ENCODE data around the gene CACFD1.

Gene CACFD1

GRCh38 chr9:133478851-133479711 lies 19.3 kb downstream of the CACFD1 start, which contains the start of gene SLC2A6:
SLC2A6 (minus strand) TSS chr9:133479099; CDS start chr9:133479059, 40 bp downstream.
- DNase-seq (ENCODE audit: low read depth, low spot score) = peak; percentile 63

GRCh38 chr9:133483611-133484010 lies 23.8 kb downstream of the CACFD1 start:
- no peak for DNase-seq (ENCODE audit: low read depth, low spot score)

- no peak for DNase-seq (ENCODE audit: low read depth, low spot score)
Measured at GRCh38 chr9:133484671-133485437, 25.1 kb downstream of the CACFD1 start.

GRCh38 chr9:133485531-133486260 lies 25.9 kb downstream of the CACFD1 start:
- DNase-seq (ENCODE audit: low read depth, low spot score) = no peak

- no peak for DNase-seq (ENCODE audit: low read depth, low spot score)
Measured at GRCh38 chr9:133487331-133487725, 27.6 kb downstream of the CACFD1 start.

- no peak for DNase-seq (ENCODE audit: low read depth, low spot score)
Measured at GRCh38 chr9:133488686-133489252, 29.0 kb downstream of the CACFD1 start.

GRCh38 chr9:133489253-133490190 lies 29.7 kb downstream of the CACFD1 start:
- no peak for DNase-seq (ENCODE audit: low read depth, low spot score)

GRCh38 chr9:133490201-133490681 lies 30.5 kb downstream of the CACFD1 start:
- DNase-seq (ENCODE audit: low read depth, low spot score) = no peak

- no peak for DNase-seq (ENCODE audit: low read depth, low spot score)
Measured at GRCh38 chr9:133490865-133491655, 31.3 kb downstream of the CACFD1 start.

- DNase-seq (ENCODE audit: low read depth, low spot score) = no peak
Measured at GRCh38 chr9:133491656-133491925, 31.8 kb downstream of the CACFD1 start.

GRCh38 chr9:133492061-133493021 lies 32.6 kb downstream of the CACFD1 start:
- no peak for DNase-seq (ENCODE audit: low read depth, low spot score)

GRCh38 chr9:133493428-133493827 lies 33.6 kb downstream of the CACFD1 start:
- DNase-seq (ENCODE audit: low read depth, low spot score) = no peak

GRCh38 chr9:133493845-133494540 lies 34.2 kb downstream of the CACFD1 start:
- DNase-seq (ENCODE audit: low read depth, low spot score) = no peak

- DNase-seq (ENCODE audit: low read depth, low spot score) = no peak
Measured at GRCh38 chr9:133494636-133495326, 35.0 kb downstream of the CACFD1 start.

GRCh38 chr9:133495327-133496293 lies 35.8 kb downstream of the CACFD1 start:
- DNase-seq (ENCODE audit: low read depth, low spot score) = no peak

All from activated CD4-positive, CD25-positive, alpha-beta regulatory T cell treated with anti-CD3 and anti-CD28 coated beads, Interleukin-2, amount 50 U/mL, for 16 hours (primary cell).